GM19043 (cell line): Measurements from ENCODE around the gene C15orf61.

Experiments used
- ATAC-seq: cut with Tn5 transposase; IDR thresholded peaks from one replicate; pipeline ENCODE4 v1.9.1; 2021; ENCODE audit warnings: low read depth; ENCODE audit not compliant: unreplicated experiment

Gene C15orf61

GRCh38 chr15:67548862-67549651 is 28.1 kb downstream of the C15orf61 start:
- no peak for ATAC-seq

- no peak for ATAC-seq
Observed at GRCh38 chr15:67549736-67550135, 28.8 kb downstream of the C15orf61 start.

GRCh38 chr15:67550522-67550921 is 29.6 kb downstream of the C15orf61 start:
- ATAC-seq: no peak

GRCh38 chr15:67551207-67551743 is 30.3 kb downstream of the C15orf61 start:
- ATAC-seq: no peak

GRCh38 chr15:67554580-67554979 is 33.6 kb downstream of the C15orf61 start:
- no peak for ATAC-seq

GRCh38 chr15:67556976-67557570 is 36.1 kb downstream of the C15orf61 start:
- ATAC-seq: no peak

- no peak for ATAC-seq
Observed at GRCh38 chr15:67558502-67558901, 37.6 kb downstream of the C15orf61 start.

- ATAC-seq: no peak
Observed at GRCh38 chr15:67559158-67559557, 38.2 kb downstream of the C15orf61 start.

- no peak for ATAC-seq
Observed at GRCh38 chr15:67559576-67559975, 38.6 kb downstream of the C15orf61 start.

- no peak for ATAC-seq
Observed at GRCh38 chr15:67560320-67560719, 39.4 kb downstream of the C15orf61 start.

GRCh38 chr15:67563092-67563491 is 42.2 kb downstream of the C15orf61 start:
- ATAC-seq: no peak

GRCh38 chr15:67564021-67564967 is 43.4 kb downstream of the C15orf61 start:
- peak; percentile 93 for ATAC-seq

GRCh38 chr15:67564968-67565345 is 44.0 kb downstream of the C15orf61 start:
- ATAC-seq: peak; percentile 29

- ATAC-seq: no peak
Observed at GRCh38 chr15:67569668-67570067, 48.7 kb downstream of the C15orf61 start.

- ATAC-seq: no peak
Observed at GRCh38 chr15:67570875-67571647, 50.1 kb downstream of the C15orf61 start.

GRCh38 chr15:67571648-67572415 is 50.9 kb downstream of the C15orf61 start:
- ATAC-seq: no peak

GRCh38 chr15:67573194-67573593 is 52.3 kb downstream of the C15orf61 start:
- no peak for ATAC-seq

- no peak for ATAC-seq
Observed at GRCh38 chr15:67575039-67575502, 54.1 kb downstream of the C15orf61 start.

GRCh38 chr15:67578020-67578600 is 57.2 kb downstream of the C15orf61 start:
- ATAC-seq: no peak
